Measurements from ENCODE around the gene HSBP1L1.

Gene HSBP1L1

GRCh38 chr18:79930020-79930642 is 34.3 kb upstream of the HSBP1L1 start:
- DNase-seq = no peak

GRCh38 chr18:79931475-79931874 is 33.0 kb upstream of the HSBP1L1 start:
- DNase-seq = no peak

- DNase-seq = no peak
Observed at GRCh38 chr18:79932907-79933306, 31.5 kb upstream of the HSBP1L1 start.

GRCh38 chr18:79933765-79934164 is 30.7 kb upstream of the HSBP1L1 start:
- DNase-seq = no peak

GRCh38 chr18:79934311-79935097 is 29.9 kb upstream of the HSBP1L1 start:
- DNase-seq = no peak

GRCh38 chr18:79935098-79935480 is 29.4 kb upstream of the HSBP1L1 start:
- no peak for DNase-seq

GRCh38 chr18:79935499-79935898 is 28.9 kb upstream of the HSBP1L1 start:
- no peak for DNase-seq

GRCh38 chr18:79935925-79936324 is 28.5 kb upstream of the HSBP1L1 start:
- no peak for DNase-seq

- DNase-seq = no peak
Observed at GRCh38 chr18:79936641-79937040, 27.8 kb upstream of the HSBP1L1 start.

GRCh38 chr18:79937103-79937860 is 27.2 kb upstream of the HSBP1L1 start:
- no peak for DNase-seq

- DNase-seq = no peak
Observed at GRCh38 chr18:79938196-79938595, 26.2 kb upstream of the HSBP1L1 start.

GRCh38 chr18:79939096-79939495 is 25.3 kb upstream of the HSBP1L1 start:
- no peak for DNase-seq

GRCh38 chr18:79940126-79940813 is 24.2 kb upstream of the HSBP1L1 start:
- DNase-seq = no peak

- no peak for DNase-seq
Observed at GRCh38 chr18:79940814-79941472, 23.5 kb upstream of the HSBP1L1 start.

GRCh38 chr18:79941473-79942119 is 22.8 kb upstream of the HSBP1L1 start:
- no peak for DNase-seq

- no peak for DNase-seq
Observed at GRCh38 chr18:79942211-79942610, 22.2 kb upstream of the HSBP1L1 start.

GRCh38 chr18:79942786-79943607 is 21.4 kb upstream of the HSBP1L1 start:
- no peak for DNase-seq

- no peak for DNase-seq
Observed at GRCh38 chr18:79943608-79944125, 20.8 kb upstream of the HSBP1L1 start.

GRCh38 chr18:79944126-79944731 is 20.2 kb upstream of the HSBP1L1 start:
- DNase-seq = peak; percentile 42

- no peak for DNase-seq
Observed at GRCh38 chr18:79944746-79945117, 19.7 kb upstream of the HSBP1L1 start.
